PC-9 (cell line): ENCODE results near the gene PDE1C. TPM values are rescaled to one million over a fixed set of nuclear protein-coding genes. Genes with fewer than 3 reads are reported as not detected.

Experiments used
- BruUV-seq: library from RNA; stranded (reverse); fragments of 400-500 nt; replicated peaks from 2 replicates; lab custom pipeline; 2021; lab: Mats Ljungman, UMichigan
- CTCF ChIA-PET: fragments of 300-600 bp; sonication (Branson Sonifier 250); formaldehyde crosslinking; loops from one replicate; lab custom pipeline; 2022; ENCODE audit warnings: antibody characterized with exemption; lab: Charles Lee
- POLR2A ChIA-PET: fragments of 300-600 bp; sonication (Branson Sonifier 250); formaldehyde crosslinking; loops from one replicate; lab custom pipeline; 2022; ENCODE audit warnings: antibody characterized with exemption; ENCODE audit not compliant: unreplicated experiment; lab: Charles Lee
- DNase-seq, 2 experiments: peaks; one replicate each; pipeline versions ENCODE4 v3.0.0 to v3.0.0-alpha.2; 2015 to 2022; ENCODE audit warnings: mixed read lengths in 1 of 2
- H2AFZ ChIP-seq: fragments of 200-600 bp; sonication (generic); 2 replicates; pipeline ENCODE4 v1.8.1; 2017; ENCODE audit warnings: antibody characterized with exemption
- H3F3A ChIP-seq: fragments of 200-600 bp; sonication (generic); 2 replicates; pipeline ENCODE4 v1.8.1; 2017; ENCODE audit warnings: antibody characterized with exemption, mild to moderate bottlenecking, low read depth; ENCODE audit not compliant: insufficient read depth
- H3K27ac ChIP-seq: fragments of 200-600 bp; sonication (generic); 2 replicates; pipeline ENCODE4 v1.6.1; 2016; ENCODE audit warnings: mixed run types
- H3K27me3 ChIP-seq: fragments of 200-600 bp; sonication (generic); 2 replicates; pipeline ENCODE4 v1.6.1; 2016; ENCODE audit warnings: low read depth, mixed run types; ENCODE audit not compliant: insufficient read depth
- H3K36me3 ChIP-seq: fragments of 200-600 bp; sonication (generic); 2 replicates; pipeline ENCODE4 v1.6.1; 2016; ENCODE audit warnings: low read depth, mixed run types
- H3K4me1 ChIP-seq: fragments of 200-600 bp; sonication (generic); replicated peaks from 2 replicates; pipeline ENCODE4 v1.6.1; 2016; ENCODE audit warnings: mixed run types; ENCODE audit not compliant: insufficient read depth
- H3K4me2 ChIP-seq: fragments of 200-600 bp; sonication (generic); 2 replicates; pipeline ENCODE4 v1.6.1; 2017; ENCODE audit warnings: mixed run types
- H3K4me3 ChIP-seq: fragments of 200-600 bp; sonication (generic); 2 replicates; pipeline ENCODE4 v1.6.1; 2016; ENCODE audit warnings: mixed run types
- H3K79me2 ChIP-seq: fragments of 200-600 bp; sonication (generic); 2 replicates; pipeline ENCODE4 v1.6.1; 2017; ENCODE audit warnings: low read depth, mixed run types
- H3K9me2 ChIP-seq: fragments of 200-600 bp; sonication (generic); 2 replicates; pipeline ENCODE4 v1.8.1; 2017; ENCODE audit warnings: mild to moderate bottlenecking; ENCODE audit not compliant: insufficient read depth
- H3K9me3 ChIP-seq: fragments of 200-600 bp; sonication (generic); 2 replicates; pipeline ENCODE4 v1.8.1; 2016; ENCODE audit warnings: low read depth; ENCODE audit not compliant: insufficient read depth
- H4K20me1 ChIP-seq: fragments of 200-600 bp; sonication (generic); 2 replicates; pipeline ENCODE4 v1.8.1; 2017; ENCODE audit not compliant: insufficient read depth
- CTCF ChIP-seq: fragments of 200-600 bp; sonication (generic); conservative IDR thresholded peaks from 2 replicates; pipeline ENCODE4 v1.6.1; 2017; ENCODE audit warnings: mixed run types, antibody characterized with exemption, mild to moderate bottlenecking, moderate library complexity
- EZH2 ChIP-seq: fragments of 200-600 bp; sonication (generic); IDR thresholded peaks from 2 replicates; pipeline ENCODE4 v1.8.0; 2017; ENCODE audit warnings: antibody characterized with exemption, low read depth
- intact Hi-C: fragments of 100-400 bp; cut with micrococcal nuclease; formaldehyde crosslinking; loops from one replicate; pipeline ENCODE4 v1.10.0; 2022; ENCODE audit not compliant: unreplicated experiment
- total RNA-seq: library from RNA; stranded (reverse); gene quantifications from 2 replicates; pipeline ENCODE4 v1.2.3, GENCODE V29; 2021

The PDE1C gene
- total RNA-seq, 1 experiment from 2014 or later: 1.7 TPM

- Histone ChIP-seq H3K9me2 (no peaks in the 10 kb centered on the region), H3K27me3 (peaks cover 5% of the 10 kb centered on the region), H3K4me2 (no peak overlapping the region), H3K4me1 (no peaks in the 10 kb centered on the region), H3K79me2 (no peaks in the 10 kb centered on the region), H3K36me3 (no peaks in the 10 kb centered on the region), H3F3A (no peaks in the 10 kb centered on the region), H4K20me1 (no peaks in the 10 kb centered on the region), H3K27ac (no peak overlapping the region), H2AFZ (no peak overlapping the region), H3K9me3 (no peaks in the 10 kb centered on the region), H3K4me3 (no peak overlapping the region)
- no peak for DNase-seq
- POLR2A ChIA-PET: no interaction called here
- no peak for TF ChIP-seq CTCF
- TF ChIP-seq EZH2: no peak
- CTCF ChIA-PET: interaction anchor here (0.6 kb wide), 1 partner anchor 405 kb away, joined by 4 read pairs; no protein-coding TSS in a partner anchor
- intact Hi-C loops: no loop called here
- no TSS peak for BruUV-seq
These were observed 87.2 kb downstream of the PDE1C start for GRCh38 chr7:31982962-31983361.

- Histone ChIP-seq H3K36me3 (no peaks in the 10 kb centered on the region), H3K4me3 (no peak overlapping the region), H3K79me2 (no peaks in the 10 kb centered on the region), H3K27ac (no peak overlapping the region), H3F3A (no peaks in the 10 kb centered on the region), H4K20me1 (no peaks in the 10 kb centered on the region), H3K9me3 (no peaks in the 10 kb centered on the region), H2AFZ (no peak overlapping the region), H3K9me2 (no peaks in the 10 kb centered on the region), H3K27me3 (peaks cover 5% of the 10 kb centered on the region), H3K4me2 (no peak overlapping the region), H3K4me1 (no peaks in the 10 kb centered on the region)
- ChIA-PET CTCF (no interaction called here), POLR2A (no interaction called here)
- DNase-seq: no peak
- no TSS peak for BruUV-seq
- TF ChIP-seq EZH2 (no peak), CTCF (no peak)
- intact Hi-C loops: no loop called here
These were observed 88.3 kb downstream of the PDE1C start for GRCh38 chr7:31981874-31982390.

- Histone ChIP-seq H3K4me2 (no peak overlapping the region), H3K4me1 (no peaks in the 10 kb centered on the region), H3K4me3 (no peak overlapping the region), H2AFZ (no peak overlapping the region), H3K27me3 (peaks cover 5% of the 10 kb centered on the region), H3K9me2 (no peaks in the 10 kb centered on the region), H3K36me3 (no peaks in the 10 kb centered on the region), H3F3A (no peaks in the 10 kb centered on the region), H3K27ac (no peak overlapping the region), H3K79me2 (no peaks in the 10 kb centered on the region), H3K9me3 (no peaks in the 10 kb centered on the region), H4K20me1 (no peaks in the 10 kb centered on the region)
- no TSS peak for BruUV-seq
- ChIA-PET POLR2A (no interaction called here), CTCF (no interaction called here)
- TF ChIP-seq EZH2: no peak
- no peak for TF ChIP-seq CTCF
- DNase-seq: no peak
- intact Hi-C loops: no loop called here
These were observed 90.4 kb downstream of the PDE1C start for GRCh38 chr7:31979690-31980330.
